Skin of body (tissue), 3 donors: ENCODE results near the gene DEGS1. TPM values are rescaled to one million over a fixed set of nuclear protein-coding genes. Genes with fewer than 3 reads are reported as not detected.

Experiments used
- DNase-seq: peaks from one replicate; lab custom pipeline; 2025; lab: John Stamatoyannopoulos, UW
- small RNA-seq: library from RNA; depleted of rRNA; stranded (forward); fragments of <200 nt; gene quantifications from one replicate; pipeline ENCODE3, GENCODE V24; 2014; ENCODE audit warnings: low replicate concordance
- total RNA-seq: library from RNA; depleted of rRNA; stranded (reverse); fragments of >200 nt; gene quantifications from one replicate; pipeline ENCODE4 v1.2.3, GENCODE V29; 2014

DEGS1 gene
- total RNA-seq, 1 donor from 2014 or later = 170 TPM

GRCh38 chr1:224213438-224214119 lies 30.5 kb downstream of the DEGS1 start:
- DNase-seq = peak; percentile 20

GRCh38 chr1:224216382-224216781 lies 33.3 kb downstream of the DEGS1 start:
- DNase-seq = no peak

- DNase-seq = no peak
Measured at GRCh38 chr1:224217655-224218623, 34.9 kb downstream of the DEGS1 start.

GRCh38 chr1:224219011-224219611 lies 36.1 kb downstream of the DEGS1 start:
- no peak for DNase-seq

- no peak for DNase-seq
Measured at GRCh38 chr1:224219612-224220059, 36.6 kb downstream of the DEGS1 start.

GRCh38 chr1:224223819-224224714 lies 41.0 kb downstream of the DEGS1 start:
- no peak for DNase-seq

- DNase-seq = no peak
Measured at GRCh38 chr1:224226849-224227502, 43.9 kb downstream of the DEGS1 start.

GRCh38 chr1:224234017-224234416 lies 51.0 kb downstream of the DEGS1 start:
- no peak for DNase-seq

GRCh38 chr1:224235813-224236493 lies 52.9 kb downstream of the DEGS1 start:
- no peak for DNase-seq

- DNase-seq = no peak
Measured at GRCh38 chr1:224237119-224237881, 54.3 kb downstream of the DEGS1 start.

GRCh38 chr1:224238212-224238611 lies 55.2 kb downstream of the DEGS1 start:
- no peak for DNase-seq

GRCh38 chr1:224238756-224239155 lies 55.7 kb downstream of the DEGS1 start:
- DNase-seq = no peak

Small RNA genes lying within 50 kb of the gene (small RNA-seq; reads per million reads assigned to genes)
- gene AC092809.3 (not detected), gene RF00139 (not detected)

Other genes starting within 250 kb of the DEGS1 start
- gene FBXO28, start 69.1 kb upstream of the DEGS1 start, total RNA-seq = 38.1 TPM
- gene NVL, start 146.9 kb downstream of the DEGS1 start, total RNA-seq = 33.7 TPM
- gene CNIH4, start 173.6 kb downstream of the DEGS1 start, total RNA-seq = 29.3 TPM